Right atrium auricular region (tissue), 2 donors: ENCODE results near the gene SFXN4. TPM values are rescaled to one million over a fixed set of nuclear protein-coding genes. Genes with fewer than 3 reads are reported as not detected.
"Not testable (repeated sequence)": the region's sequence is repeated elsewhere in the genome, so short reads cannot be mapped to it uniquely, and the experiment has no call there.

Experiments
- DNase-seq: peaks from one replicate; pipeline ENCODE4 v3.0.0-alpha.2; 2019; ENCODE audit warnings: low spot score
- H3K27ac ChIP-seq, 2 donors: fragments of 200-600 bp; sonication (generic); 1 replicate in 1 of 2; 2 replicates in 1 of 2; pipeline ENCODE4 v1.5.1; 2016 to 2019
- H3K27me3 ChIP-seq, 2 donors: fragments of 200-600 bp; sonication (generic); one replicate each; pipeline versions ENCODE4 v1.5.1 to v1.6.0; 2017 to 2019
- H3K36me3 ChIP-seq: fragments of 200-600 bp; sonication (generic); one replicate; pipeline ENCODE4 v1.5.1; 2016
- H3K4me1 ChIP-seq, 2 donors: fragments of 200-600 bp; sonication (generic); one replicate each; pipeline versions ENCODE4 v1.5.1 to v1.6.0; 2017 to 2019
- H3K4me3 ChIP-seq, 2 donors: fragments of 200-600 bp; sonication (generic); 1 replicate in 1 of 2; 2 replicates in 1 of 2; pipeline ENCODE4 v1.5.1; 2017 to 2019; ENCODE audit warnings: mild to moderate bottlenecking in 1 of 2, moderate library complexity in 1 of 2
- H3K9me3 ChIP-seq, 2 donors: fragments of 200-600 bp; sonication (generic); one replicate each; pipeline ENCODE4 v1.5.1; 2019
- CTCF ChIP-seq, 2 donors: fragments of 200-600 bp; sonication (generic); IDR thresholded peaks; one replicate each; pipeline ENCODE4 v1.5.1; 2019; ENCODE audit warnings: antibody characterized with exemption in 2 of 2
- total RNA-seq, 2 donors: library from RNA; depleted of rRNA; stranded (reverse); fragments of >200 nt; gene quantifications; one replicate each; pipeline ENCODE4 v1.1.0, GENCODE V29; 2016

Gene SFXN4
- total RNA-seq, 2 donors from 2014 or later: 31.3 to 49.6 TPM

- Histone ChIP-seq H3K27me3 (no peaks in the 10 kb centered on the region), H3K27ac (no peak overlapping the region), H3K36me3 (no peaks in the 10 kb centered on the region), H3K9me3 (no peaks in the 10 kb centered on the region), H3K4me3 (no peak overlapping the region), H3K4me1 (peaks cover 0 to 4% of the 10 kb centered on the region in 2 donors)
- no peak for TF ChIP-seq CTCF (IDR thresholded peaks at IDR 0.05)
- no peak for DNase-seq
These were observed 18.3 kb upstream of the SFXN4 start for GRCh38 chr10:119183664-119184412.

GRCh38 chr10:119180850-119181400 is 15.4 kb upstream of the SFXN4 start:
- not testable (repeated sequence) for H3K27ac ChIP-seq, H3K4me3 ChIP-seq, H3K27me3 ChIP-seq, DNase-seq, H3K9me3 ChIP-seq
- H3K36me3 ChIP-seq: peaks cover 10% of the 10 kb centered on the region
- peaks cover 0 to 21% of the 10 kb centered on the region in 2 donors for H3K4me1 ChIP-seq

- Histone ChIP-seq H3K9me3 (no peaks in the 10 kb centered on the region), H3K4me3 (peak within 1 kb of the TSS; percentile 70 to 91), H3K36me3 (peaks cover 23% of the 10 kb centered on the region), H3K27ac (peak within 1 kb of the TSS; percentile 94 to 95), H3K4me1 (peaks cover 0 to 21% of the 10 kb centered on the region in 2 donors), H3K27me3 (no peaks in the 10 kb centered on the region)
- TF ChIP-seq CTCF (IDR thresholded peaks at IDR 0.05): peak in 1 of 2 donors; percentile 61
- peak; percentile 89 for DNase-seq
These were observed 13.0 kb upstream of the SFXN4 start, which contains the start of gene PRDX3 for GRCh38 chr10:119178372-119179119. Gene PRDX3, minus strand, starts transcription at chr10:119178812. Its CDS starts 22 bp downstream, at chr10:119178790.

GRCh38 chr10:119177708-119178371 is 12.3 kb upstream of the SFXN4 start:
- Histone ChIP-seq H3K27me3 (no peaks in the 10 kb centered on the region), H3K9me3 (no peaks in the 10 kb centered on the region), H3K36me3 (peaks cover 30% of the 10 kb centered on the region), H3K27ac (peak overlapping the region; percentile 94 to 95), H3K4me3 (peak overlapping the region; percentile 70 to 91), H3K4me1 (peaks cover 0 to 21% of the 10 kb centered on the region in 2 donors)
- TF ChIP-seq CTCF (IDR thresholded peaks at IDR 0.05): no peak
- no peak for DNase-seq

- no peak overlapping the region for H3K4me3 ChIP-seq
- DNase-seq: no peak
- H3K27me3 ChIP-seq: no peaks in the 10 kb centered on the region
- H3K9me3 ChIP-seq: no peaks in the 10 kb centered on the region
- peaks cover 46% of the 10 kb centered on the region for H3K36me3 ChIP-seq
- no peak for TF ChIP-seq CTCF (IDR thresholded peaks at IDR 0.05)
- H3K27ac ChIP-seq: no peak overlapping the region
- peaks cover 0 to 21% of the 10 kb centered on the region in 2 donors for H3K4me1 ChIP-seq
These were observed 10.7 kb upstream of the SFXN4 start for GRCh38 chr10:119176166-119176565.
